H1 (cell line): Measurements from ENCODE around the gene CDKN2B. TPM values are rescaled to one million over a fixed set of nuclear protein-coding genes. Genes with fewer than 3 reads are reported as not detected.

ENCODE experiments used
- CTCF ChIA-PET: fragments of 300-600 bp; sonication (Branson Sonifier 250); formaldehyde crosslinking; loops from one replicate; lab custom pipeline; 2021; ENCODE audit not compliant: partially characterized antibody; lab: Charles Lee
- POLR2A ChIA-PET: fragments of 300-600 bp; sonication (Branson Sonifier 250); formaldehyde crosslinking; loops from one replicate; lab custom pipeline; 2021; ENCODE audit warnings: inconsistent platforms; ENCODE audit not compliant: partially characterized antibody; lab: Charles Lee
- DNase-seq, 2 experiments: peaks; one replicate each; pipeline versions ENCODE4 v3.0.0 to v3.0.0-alpha.2; 2010 to 2022; ENCODE audit warnings: low spot score in 2 of 2, low read depth in 1 of 2, mixed read lengths in 1 of 2
- FAIRE-seq: peaks from 2 replicates; lab custom pipeline; 2011; peaks lifted over from hg19 to GRCh38; lab: Jason Lieb, UNC
- H2AFZ ChIP-seq: 2 replicates; pipeline ENCODE4 v1.8.1; 2012; ENCODE audit warnings: low read length, inconsistent platforms
- H2AK5ac ChIP-seq: 2 replicates; pipeline ENCODE4 v1.6.1; 2013; ENCODE audit warnings: low read depth, low read length
- H2BK120ac ChIP-seq: replicated peaks from 2 replicates; pipeline ENCODE3; 2013; ENCODE audit warnings: low read depth, low read length, inconsistent platforms
- H2BK12ac ChIP-seq: 2 replicates; pipeline ENCODE4 v1.6.1; 2013; ENCODE audit warnings: low read depth, low read length
- H2BK15ac ChIP-seq: 2 replicates; pipeline ENCODE4 v1.6.1; 2013; ENCODE audit warnings: low read length
- H2BK20ac ChIP-seq: 2 replicates; pipeline ENCODE4 v1.6.1; 2013; ENCODE audit warnings: low read length
- H2BK5ac ChIP-seq: 2 replicates; pipeline ENCODE4 v1.6.1; 2013; ENCODE audit warnings: low read depth, low read length
- H3K14ac ChIP-seq: 2 replicates; pipeline ENCODE4 v1.6.1; 2013; ENCODE audit warnings: inconsistent platforms; ENCODE audit not compliant: insufficient read length
- H3K18ac ChIP-seq: 2 replicates; pipeline ENCODE4 v1.6.1; 2013; ENCODE audit warnings: low read length; ENCODE audit errors: extremely low read depth
- H3K23ac ChIP-seq: 2 replicates; pipeline ENCODE4 v1.6.1; 2013; ENCODE audit warnings: inconsistent platforms; ENCODE audit not compliant: insufficient read length
- H3K23me2 ChIP-seq: 2 replicates; pipeline ENCODE4 v1.6.1; 2013; ENCODE audit warnings: low read depth, low read length
- H3K27ac ChIP-seq: 2 replicates; pipeline ENCODE4 v1.6.1; 2011; ENCODE audit warnings: low read depth, low read length, inconsistent platforms
- H3K27me3 ChIP-seq, 4 experiments: replicated peaks in 1 of 4; 1 replicate in 1 of 4; 2 replicates in 3 of 4; pipeline versions ENCODE4 v1.6.1 to v1.8.1; 2011 to 2013; ENCODE audit warnings: low read length in 3 of 4, mild to moderate bottlenecking in 3 of 4, inconsistent platforms in 2 of 4, mixed read lengths in 2 of 4, moderate library complexity in 1 of 4; ENCODE audit not compliant: control insufficient read depth in 3 of 4, insufficient read depth in 3 of 4; ENCODE audit errors: extremely low read depth in 1 of 4
- H3K36me3 ChIP-seq, 4 experiments: 2 replicates each; pipeline versions ENCODE4 v1.6.1 to v1.8.1; 2011 to 2013; ENCODE audit warnings: mild to moderate bottlenecking in 4 of 4, low read length in 3 of 4, moderate library complexity in 2 of 4, control low read depth in 1 of 4, inconsistent platforms in 1 of 4; ENCODE audit not compliant: insufficient read depth in 4 of 4, control insufficient read depth in 2 of 4
- H3K4ac ChIP-seq: replicated peaks from 2 replicates; pipeline ENCODE3; 2013; ENCODE audit warnings: low read length, low read depth, mixed read lengths, inconsistent platforms; ENCODE audit not compliant: insufficient read length
- H3K4me1 ChIP-seq, 4 experiments: replicated peaks in 1 of 4; 1 replicate in 1 of 4; 2 replicates in 3 of 4; pipeline versions ENCODE4 v1.6.1 to v1.8.1; 2011 to 2013; ENCODE audit warnings: low read length in 3 of 4, inconsistent platforms in 2 of 4, mixed read lengths in 1 of 4; ENCODE audit not compliant: insufficient read depth in 4 of 4, control insufficient read depth in 3 of 4
- H3K4me2 ChIP-seq, 2 experiments: 2 replicates each; pipeline versions ENCODE4 v1.6.1 to v1.8.1; 2011 to 2013; ENCODE audit warnings: low read depth in 2 of 2, low read length in 2 of 2, control low read depth in 1 of 2, inconsistent platforms in 1 of 2, mild to moderate bottlenecking in 1 of 2; ENCODE audit not compliant: insufficient read depth in 1 of 2
- H3K4me3 ChIP-seq, 4 experiments: fragments of 200-600, 300-600 bp in 1 of 4; sonication (generic), shearing (Covaris generic), sonication (Bioruptor Twin) in 1 of 4; 2 replicates each; pipeline versions ENCODE4 v1.5.1 to v1.8.1; 2011 to 2016; ENCODE audit warnings: low read length in 4 of 4, low read depth in 3 of 4, control low read depth in 2 of 4, inconsistent platforms in 2 of 4, mild to moderate bottlenecking in 2 of 4, mixed read lengths in 1 of 4, moderate library complexity in 1 of 4; ENCODE audit not compliant: insufficient read depth in 2 of 4; ENCODE audit errors: extremely low read depth in 1 of 4
- H3K56ac ChIP-seq: replicated peaks from 2 replicates; pipeline ENCODE3; 2013; ENCODE audit warnings: low read depth, mild to moderate bottlenecking, mixed read lengths, low read length, inconsistent platforms; ENCODE audit not compliant: insufficient read length
- H3K79me1 ChIP-seq: 2 replicates; pipeline ENCODE4 v1.6.1; 2013; ENCODE audit warnings: low read depth, low read length, control low read depth
- H3K79me2 ChIP-seq, 2 experiments: 2 replicates each; pipeline versions ENCODE4 v1.6.1 to v1.8.1; 2012 to 2013; ENCODE audit warnings: low read length in 2 of 2, mild to moderate bottlenecking in 2 of 2, inconsistent platforms in 1 of 2; ENCODE audit not compliant: insufficient read depth in 2 of 2, control insufficient read depth in 1 of 2
- H3K9ac ChIP-seq, 4 experiments: replicated peaks in 1 of 4; 1 replicate in 1 of 4; 2 replicates in 3 of 4; pipeline versions ENCODE4 v1.6.1 to v1.8.1; 2011 to 2013; ENCODE audit warnings: low read depth in 3 of 4, low read length in 3 of 4, control low read depth in 2 of 4, mild to moderate bottlenecking in 2 of 4, moderate library complexity in 2 of 4, inconsistent platforms in 1 of 4; ENCODE audit errors: extremely low read depth in 1 of 4
- H3K9me3 ChIP-seq, 2 experiments: 2 replicates each; pipeline versions ENCODE4 v1.6.1 to v1.8.1; 2012 to 2013; ENCODE audit warnings: mild to moderate bottlenecking in 2 of 2, moderate library complexity in 2 of 2, control low read depth in 1 of 2, inconsistent platforms in 1 of 2, low read depth in 1 of 2, low read length in 1 of 2, mixed read lengths in 1 of 2; ENCODE audit not compliant: insufficient read depth in 2 of 2
- H4K20me1 ChIP-seq, 2 experiments: replicated peaks in 1 of 2; 2 replicates each; pipeline versions ENCODE3 to v1.8.1; 2011 to 2013; ENCODE audit warnings: inconsistent platforms in 2 of 2, low read length in 2 of 2, mild to moderate bottlenecking in 1 of 2; ENCODE audit not compliant: insufficient read depth in 2 of 2, control insufficient read depth in 1 of 2
- H4K5ac ChIP-seq: 2 replicates; pipeline ENCODE4 v1.6.1; 2013; ENCODE audit warnings: low read length, low read depth, mixed read lengths, inconsistent platforms; ENCODE audit not compliant: insufficient read length
- H4K8ac ChIP-seq: 2 replicates; pipeline ENCODE4 v1.8.0; 2013; ENCODE audit warnings: mild to moderate bottlenecking, moderate library complexity, low read length, inconsistent platforms; ENCODE audit not compliant: insufficient read depth; ENCODE audit errors: extremely low read depth
- H4K91ac ChIP-seq: replicated peaks from 2 replicates; pipeline ENCODE3; 2013; ENCODE audit warnings: low read length, mixed read lengths, inconsistent platforms; ENCODE audit not compliant: insufficient read length
- CREB1 ChIP-seq: IDR thresholded peaks from 2 replicates; pipeline ENCODE4 v1.6.1; 2012; ENCODE audit warnings: inconsistent platforms
- EGR1 ChIP-seq: IDR thresholded peaks from 2 replicates; pipeline ENCODE4 v1.6.1; 2011; ENCODE audit warnings: low read depth, low read length, borderline replicate concordance
- HDAC6 ChIP-seq: IDR thresholded peaks from one replicate; pipeline ENCODE4 v1.7.1; 2012; ENCODE audit warnings: low read depth, mild to moderate bottlenecking, inconsistent platforms, low read length, moderate library complexity
- POU5F1 ChIP-seq: IDR thresholded peaks from 2 replicates; pipeline ENCODE4 v1.6.1; 2011; ENCODE audit warnings: low read depth, mild to moderate bottlenecking, low read length, moderate library complexity
- SRF ChIP-seq: IDR thresholded peaks from 2 replicates; pipeline ENCODE4 v1.6.1; 2011; ENCODE audit warnings: mild to moderate bottlenecking, low read depth, low read length, moderate library complexity
- TAF1 ChIP-seq: IDR thresholded peaks from 2 replicates; pipeline ENCODE4 v1.6.1; 2011; ENCODE audit warnings: mild to moderate bottlenecking, low read depth, low read length
- TAF7 ChIP-seq: optimal IDR thresholded peaks from 2 replicates; pipeline ENCODE3; 2011; ENCODE audit warnings: low read depth, mild to moderate bottlenecking, inconsistent platforms, low read length, moderate library complexity, borderline replicate concordance
- TCF12 ChIP-seq: IDR thresholded peaks from 2 replicates; pipeline ENCODE4 v1.6.1; 2011; ENCODE audit warnings: low read depth, mild to moderate bottlenecking, low read length
- WGBS, 2 experiments: shearing (Covaris generic) in 1 of 2; methylation state at CpG; one replicate each; pipeline versions ENCODE4 v1.1.6 to v1.1.7; 2013 to 2015; ENCODE audit warnings: low lambda C conversion rate in 2 of 2, mixed read lengths in 2 of 2, inconsistent platforms in 1 of 2, low coverage in 1 of 2, missing lambda C conversion rate in 1 of 2; ENCODE audit not compliant: insufficient replicate concordance in 2 of 2, insufficient coverage in 1 of 2, insufficient read length in 1 of 2; ENCODE audit errors: extremely low coverage in 1 of 2, missing lambda C conversion rate in 1 of 2; 5-methylcytosine and 5-hydroxymethylcytosine counted together
- polyA plus RNA-seq, 7 experiments: library from polyadenylated mRNA; depleted of rRNA in 3 of 7; stranded (reverse) in 5 of 7; unstranded in 2 of 7; fragments of >200 nt in 5 of 7; fragments of 200-250 nt in 2 of 7; gene quantifications; 1 replicate in 5 of 7; 2 replicates in 1 of 7; 4 replicates in 1 of 7; pipeline versions ENCODE4 v1.2.1 to v1.2.3, GENCODE V29; 2011 to 2013; ENCODE audit warnings: missing spikeins in 2 of 7, mixed read lengths in 2 of 7
- total RNA-seq: library from RNA; stranded (reverse); fragmentation: NEBNext Ultra II Directional; extraction: Animal tissue kit (Norgen Biotek cat#: 25700); gene quantifications from 2 replicates; pipeline ENCODE4 v1.2.1, GENCODE V29; 2021

CDKN2B gene
- total and polyA plus RNA-seq, 2 of the 8 experiments (the other 6 are each of a cell fraction or from before 2014, with no cell fraction given) = 0.20 to 0.88 TPM

DNA sequence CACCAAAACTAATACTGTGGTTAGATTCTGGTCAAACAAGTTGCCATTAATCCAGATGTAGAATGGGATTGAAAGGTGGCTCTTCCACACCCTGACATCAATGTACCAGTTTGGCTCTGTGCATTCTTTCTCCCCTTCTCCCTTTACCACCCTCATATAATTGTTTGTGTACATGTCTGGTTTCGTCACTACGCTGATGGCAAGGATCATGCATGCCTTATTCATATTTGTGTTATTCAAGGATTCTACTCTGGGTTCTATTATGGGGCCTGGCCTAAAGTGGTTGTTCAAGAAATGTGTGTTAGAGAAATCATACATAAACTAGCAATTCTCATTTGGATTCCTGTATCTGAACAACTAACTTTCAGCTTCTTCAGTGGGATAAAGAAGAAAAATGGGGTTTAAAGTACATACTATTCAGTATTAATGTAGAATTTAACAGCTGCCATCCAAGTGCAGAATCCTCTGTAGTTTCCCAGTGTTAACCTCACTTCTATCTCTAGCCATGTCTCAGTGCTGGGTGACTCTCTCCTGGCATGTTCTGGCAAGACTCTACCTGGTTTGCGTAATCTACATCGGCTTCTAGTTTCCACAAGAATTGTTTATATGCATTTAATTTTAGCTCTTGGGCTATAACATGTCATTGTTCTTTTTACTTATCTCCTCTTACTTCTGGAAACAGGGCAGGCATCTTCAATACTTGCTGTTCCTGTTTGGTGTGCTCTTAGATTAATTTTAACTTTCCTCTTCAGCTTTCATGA, 27.9 kb upstream of the CDKN2B start:
- POLR2A ChIA-PET = no interaction called here
- Histone ChIP-seq H3K4ac (no peak overlapping the region), H3K56ac (no peak overlapping the region), H3K23me2 (no peaks in the 10 kb centered on the region), H2BK5ac (no peak overlapping the region), H4K8ac (no peak overlapping the region), H3K27me3 (no peaks in the 10 kb centered on the region), H2BK12ac (no peak overlapping the region), H3K9ac (no peak overlapping the region), H3K79me2 (no peaks in the 10 kb centered on the region), H3K4me3 (no peak overlapping the region), H3K4me2 (no peak overlapping the region), H4K5ac (no peak overlapping the region), H2BK15ac (no peak overlapping the region), H2BK20ac (no peak overlapping the region), H3K14ac (no peak overlapping the region), H3K27ac (no peak overlapping the region), H3K23ac (no peak overlapping the region), H3K18ac (no peak overlapping the region), H4K20me1 (no peaks in the 10 kb centered on the region), H2AFZ (no peak overlapping the region), H4K91ac (no peak overlapping the region), H2AK5ac (no peak overlapping the region), H2BK120ac (no peak overlapping the region), H3K4me1 (peaks cover 0 to 4% (median 0%) of the 10 kb centered on the region in 4 experiments; a peak in 1 of 7 replicates), H3K9me3 (no peaks in the 10 kb centered on the region), H3K36me3 (no peaks in the 10 kb centered on the region), H3K79me1 (no peaks in the 10 kb centered on the region)
- no peak for FAIRE-seq
- 86% methylated on average over 4 of the region's 4 CpGs; no CpG with 5 or more reads in 1 of the 2 experiments for WGBS, 2 experiments
- no peak for DNase-seq
- CTCF ChIA-PET = interaction anchor here (0.7 to 4.7 kb wide), 19 partner anchors 9 to 227 kb away, joined by 3 to 32 read pairs (median 4); no protein-coding TSS in a partner anchor
- no peak for TF ChIP-seq EGR1
- TF ChIP-seq TAF7 = no peak
- no peak for TF ChIP-seq TAF1
- TF ChIP-seq CREB1 = no peak
- no peak for TF ChIP-seq POU5F1
- no peak for TF ChIP-seq SRF
- no peak for TF ChIP-seq HDAC6
- no peak for TF ChIP-seq TCF12
